PFSK-1 (cell line): Measurements from ENCODE around the gene NSMCE4A.

Experiments
- FOXP2 ChIP-seq: optimal IDR thresholded peaks from 2 replicates; pipeline ENCODE3; 2011; ENCODE audit warnings: borderline replicate concordance, control low read depth, inconsistent platforms; ENCODE audit not compliant: insufficient read depth; ENCODE audit errors: extremely low read length, extremely low read depth
- POLR2AphosphoS5 ChIP-seq: IDR thresholded peaks from 2 replicates; pipeline ENCODE4 v1.6.1; 2012; ENCODE audit warnings: low read depth, mild to moderate bottlenecking, control low read depth, low read length, moderate library complexity
- REST ChIP-seq, 2 experiments: IDR thresholded peaks; 2 replicates each; pipeline versions ENCODE4 v1.6.1 to v1.8.0; 2011 to 2012; ENCODE audit warnings: low read depth in 2 of 2, low read length in 2 of 2, control low read depth in 1 of 2, inconsistent platforms in 1 of 2, mild to moderate bottlenecking in 1 of 2, moderate library complexity in 1 of 2; ENCODE audit not compliant: insufficient read depth in 1 of 2
- SIN3A ChIP-seq: IDR thresholded peaks from 2 replicates; pipeline ENCODE4 v1.6.1; 2012; ENCODE audit warnings: mild to moderate bottlenecking, low read length, moderate library complexity, borderline replicate concordance; ENCODE audit not compliant: insufficient read depth
- TAF1 ChIP-seq: IDR thresholded peaks from 2 replicates; pipeline ENCODE4 v1.6.1; 2012; ENCODE audit warnings: low read length, control low read depth, borderline replicate concordance; ENCODE audit not compliant: insufficient read depth

GRCh38 chr10:121984463-121984862 lies 9.4 kb upstream of the NSMCE4A start:
- TF ChIP-seq SIN3A (no peak), TAF1 (no peak), POLR2AphosphoS5 (no peak), REST (IDR thresholded peaks at IDR 0.05; ENCODE audit: insufficient read depth in 1 of 2, low read depth in 2 of 2, low read length in 2 of 2) (no peak), FOXP2 (no peak)
